Activated T-helper 1 cell treated with Interleukin-2 at 50 U/mL for 16 hours (primary cell): ENCODE results near the gene CALM1.

ENCODE experiments used
- DNase-seq: peaks from one replicate; pipeline ENCODE4 v3.0.0-alpha.2; 2020; ENCODE audit warnings: low read depth

Gene CALM1

GRCh38 chr14:90396341-90397339, at the start of gene CALM1:
TSS of gene CALM1 (plus strand) at chr14:90397029. CDS start at chr14:90397231, 202 bp downstream.
- peak; percentile 97 for DNase-seq

- DNase-seq, result no peak
These were observed 48.6 kb upstream of the CALM1 start for GRCh38 chr14:90348270-90348669.

- no peak for DNase-seq
These were observed 47.1 kb upstream of the CALM1 start for GRCh38 chr14:90349739-90350138.

GRCh38 chr14:90354551-90355298, 42.1 kb upstream of the CALM1 start:
- no peak for DNase-seq

GRCh38 chr14:90355540-90356518, 41.0 kb upstream of the CALM1 start:
- DNase-seq, result no peak

- no peak for DNase-seq
These were observed 39.9 kb upstream of the CALM1 start for GRCh38 chr14:90356925-90357324.

- DNase-seq, result no peak
These were observed 38.5 kb upstream of the CALM1 start for GRCh38 chr14:90358359-90358758.

GRCh38 chr14:90361865-90362557, 34.8 kb upstream of the CALM1 start:
- DNase-seq, result no peak

GRCh38 chr14:90362558-90362896, 34.3 kb upstream of the CALM1 start:
- no peak for DNase-seq

GRCh38 chr14:90368946-90369721, 27.7 kb upstream of the CALM1 start:
- no peak for DNase-seq

GRCh38 chr14:90373887-90374286, 22.9 kb upstream of the CALM1 start:
- no peak for DNase-seq

GRCh38 chr14:90374813-90375212, 22.0 kb upstream of the CALM1 start:
- DNase-seq, result no peak

- no peak for DNase-seq
These were observed 20.9 kb upstream of the CALM1 start for GRCh38 chr14:90375934-90376333.

GRCh38 chr14:90378249-90378648, 18.6 kb upstream of the CALM1 start:
- no peak for DNase-seq

GRCh38 chr14:90379106-90379505, 17.7 kb upstream of the CALM1 start:
- DNase-seq, result no peak

GRCh38 chr14:90381011-90381786, 15.6 kb upstream of the CALM1 start:
- no peak for DNase-seq

GRCh38 chr14:90381999-90382451, 14.8 kb upstream of the CALM1 start:
- DNase-seq, result no peak

GRCh38 chr14:90382491-90383125, 14.2 kb upstream of the CALM1 start:
- peak; percentile 42 for DNase-seq

GRCh38 chr14:90383126-90383730, 13.6 kb upstream of the CALM1 start:
- peak; percentile 95 for DNase-seq
